ENCODE measurements around the gene DLG2. TPM values are rescaled to one million over a fixed set of nuclear protein-coding genes. Genes with fewer than 3 reads are reported as not detected.

Gene DLG2
- total RNA-seq, 2 donors from 2014 or later: 3.8 to 16.4 TPM

GRCh38 chr11:83522911-83523310 lies 2104.2 kb downstream of the DLG2 start:
- H3K27ac ChIP-seq: no peak overlapping the region
- H3K9me3 ChIP-seq: no peaks in the 10 kb centered on the region
- H3K36me3 ChIP-seq: no peaks in the 10 kb centered on the region
- no peak overlapping the region for H3K4me3 ChIP-seq
- H3K27me3 ChIP-seq (replicated peaks; ENCODE audit: insufficient read depth): no peaks in the 10 kb centered on the region
- ATAC-seq (ENCODE audit: insufficient number of reproducible peaks, low FRiP score, low read depth): no peak
- no peaks in the 10 kb centered on the region for H3K4me1 ChIP-seq (ENCODE audit: control insufficient read depth in 1 of 2, low read depth in 2 of 2)
- TF ChIP-seq, protein P1, sequence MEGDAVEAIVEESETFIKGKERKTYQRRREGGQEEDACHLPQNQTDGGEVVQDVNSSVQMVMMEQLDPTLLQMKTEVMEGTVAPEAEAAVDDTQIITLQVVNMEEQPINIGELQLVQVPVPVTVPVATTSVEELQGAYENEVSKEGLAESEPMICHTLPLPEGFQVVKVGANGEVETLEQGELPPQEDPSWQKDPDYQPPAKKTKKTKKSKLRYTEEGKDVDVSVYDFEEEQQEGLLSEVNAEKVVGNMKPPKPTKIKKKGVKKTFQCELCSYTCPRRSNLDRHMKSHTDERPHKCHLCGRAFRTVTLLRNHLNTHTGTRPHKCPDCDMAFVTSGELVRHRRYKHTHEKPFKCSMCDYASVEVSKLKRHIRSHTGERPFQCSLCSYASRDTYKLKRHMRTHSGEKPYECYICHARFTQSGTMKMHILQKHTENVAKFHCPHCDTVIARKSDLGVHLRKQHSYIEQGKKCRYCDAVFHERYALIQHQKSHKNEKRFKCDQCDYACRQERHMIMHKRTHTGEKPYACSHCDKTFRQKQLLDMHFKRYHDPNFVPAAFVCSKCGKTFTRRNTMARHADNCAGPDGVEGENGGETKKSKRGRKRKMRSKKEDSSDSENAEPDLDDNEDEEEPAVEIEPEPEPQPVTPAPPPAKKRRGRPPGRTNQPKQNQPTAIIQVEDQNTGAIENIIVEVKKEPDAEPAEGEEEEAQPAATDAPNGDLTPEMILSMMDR (IDR thresholded peaks at IDR 0.05): no peak
- DNase-seq (ENCODE audit: low spot score): no peak

DNA sequence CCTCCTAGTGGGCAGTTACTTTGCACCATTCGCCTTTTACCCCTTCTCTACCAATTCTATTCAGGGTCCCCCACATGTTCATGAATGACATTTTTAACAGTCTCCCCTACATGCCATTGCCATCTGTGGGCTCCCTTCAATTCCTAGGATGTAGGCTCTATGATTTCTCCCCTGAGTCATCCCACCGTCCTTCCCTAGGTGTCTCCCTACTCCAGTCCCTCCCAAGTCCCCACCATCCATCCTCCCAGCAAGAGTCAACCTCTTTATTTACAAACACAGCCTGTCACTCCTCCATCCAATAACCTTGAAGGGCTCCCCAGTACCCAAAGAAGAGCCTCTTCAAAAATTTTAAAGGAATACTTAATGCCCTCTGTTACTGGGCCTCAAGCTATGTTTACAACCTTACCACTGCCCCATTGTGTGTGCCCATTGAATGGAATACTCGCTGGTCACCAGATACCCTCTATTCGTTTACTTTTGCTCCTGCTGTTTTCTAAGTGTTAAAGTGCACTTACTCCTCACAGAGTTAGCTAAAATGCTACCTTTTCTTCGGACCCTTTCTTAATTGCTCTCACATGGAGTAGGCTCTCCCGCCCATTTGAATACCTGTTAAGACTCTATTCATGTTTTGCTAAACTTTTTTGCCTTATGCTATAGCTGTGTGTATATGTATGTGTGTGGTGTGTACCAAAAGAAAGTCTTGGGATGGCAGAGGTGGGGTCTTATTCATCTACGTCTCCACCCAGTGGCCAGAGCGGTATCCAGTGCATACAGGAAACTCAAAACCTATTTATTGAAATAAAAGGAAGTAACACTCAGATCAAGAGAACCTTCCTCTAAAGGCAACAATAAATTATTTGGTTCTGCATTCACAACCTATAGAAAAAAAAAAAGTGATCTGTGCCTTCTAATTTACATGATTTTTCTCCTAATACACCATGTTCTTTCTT lies 2105.2 kb downstream of the DLG2 start:
- TF ChIP-seq, protein P1 (IDR thresholded peaks at IDR 0.05): no peak
- DNase-seq (ENCODE audit: low spot score) (no peak), ATAC-seq (ENCODE audit: insufficient number of reproducible peaks, low FRiP score, low read depth) (no peak)
- Histone ChIP-seq H3K9me3 (no peaks in the 10 kb centered on the region), H3K36me3 (no peaks in the 10 kb centered on the region), H3K4me1 (ENCODE audit: control insufficient read depth in 1 of 2, low read depth in 2 of 2) (no peaks in the 10 kb centered on the region), H3K27me3 (replicated peaks; ENCODE audit: insufficient read depth) (no peaks in the 10 kb centered on the region), H3K4me3 (no peak overlapping the region), H3K27ac (no peak overlapping the region)

DNA sequence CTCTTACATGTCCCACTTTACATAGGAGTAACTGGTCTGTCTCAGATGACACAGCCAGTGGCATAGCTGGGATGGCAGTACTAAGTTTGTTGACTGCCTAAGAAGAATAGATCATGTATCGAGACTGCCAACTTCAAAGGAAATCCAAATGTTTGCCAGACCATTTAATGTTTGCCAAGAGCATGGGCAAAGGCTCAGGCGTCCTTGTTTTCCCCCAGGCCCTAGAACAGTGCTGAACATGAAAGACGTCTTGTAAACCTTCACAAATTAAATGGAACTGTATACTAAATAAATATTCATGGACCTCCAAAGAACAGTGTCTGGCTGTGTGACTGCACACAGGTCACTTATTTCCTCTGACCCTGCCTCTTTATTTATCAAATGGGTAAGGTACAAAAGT lies 2106.3 kb downstream of the DLG2 start:
- DNase-seq (ENCODE audit: low spot score) (no peak), ATAC-seq (ENCODE audit: insufficient number of reproducible peaks, low FRiP score, low read depth) (no peak)
- TF ChIP-seq, protein P1 (IDR thresholded peaks at IDR 0.05): no peak
- H3K27ac ChIP-seq: no peak overlapping the region
- no peaks in the 10 kb centered on the region for H3K36me3 ChIP-seq
- H3K27me3 ChIP-seq (replicated peaks; ENCODE audit: insufficient read depth): no peaks in the 10 kb centered on the region
- no peak overlapping the region for H3K4me3 ChIP-seq
- H3K4me1 ChIP-seq (ENCODE audit: control insufficient read depth in 1 of 2, low read depth in 2 of 2): no peaks in the 10 kb centered on the region
- H3K9me3 ChIP-seq: no peaks in the 10 kb centered on the region

DNA sequence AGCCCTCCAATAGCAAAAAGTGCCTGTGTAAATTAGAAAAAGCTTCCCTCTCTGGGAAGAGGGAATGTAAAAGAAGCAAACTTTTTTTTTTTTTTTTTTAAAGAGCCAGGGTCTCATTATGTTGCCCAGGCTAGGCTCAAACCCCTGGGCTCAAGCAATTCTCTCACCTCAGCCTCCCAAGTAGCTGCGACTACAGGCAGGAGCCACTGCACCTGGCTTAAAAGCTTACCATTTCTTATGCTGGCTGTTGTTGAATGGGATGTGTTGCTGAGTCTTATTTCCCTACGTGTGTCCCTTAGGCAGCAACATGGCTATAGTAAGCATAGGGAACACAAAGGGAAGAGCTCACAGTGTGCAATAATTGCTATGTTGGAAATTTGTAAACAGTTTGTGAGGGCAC lies 2115.5 kb downstream of the DLG2 start:
- TF ChIP-seq, protein P1 (IDR thresholded peaks at IDR 0.05): no peak
- Histone ChIP-seq H3K36me3 (no peaks in the 10 kb centered on the region), H3K9me3 (no peaks in the 10 kb centered on the region), H3K4me1 (ENCODE audit: control insufficient read depth in 1 of 2, low read depth in 2 of 2) (no peaks in the 10 kb centered on the region), H3K27me3 (replicated peaks; ENCODE audit: insufficient read depth) (no peaks in the 10 kb centered on the region), H3K27ac (no peak overlapping the region), H3K4me3 (no peak overlapping the region)
- DNase-seq (ENCODE audit: low spot score): no peak
- ATAC-seq (ENCODE audit: insufficient number of reproducible peaks, low FRiP score, low read depth): no peak

- Histone ChIP-seq H3K9me3 (no peaks in the 10 kb centered on the region), H3K4me3 (no peak overlapping the region), H3K27me3 (replicated peaks; ENCODE audit: insufficient read depth) (no peaks in the 10 kb centered on the region), H3K4me1 (ENCODE audit: control insufficient read depth in 1 of 2, low read depth in 2 of 2) (no peaks in the 10 kb centered on the region), H3K36me3 (no peaks in the 10 kb centered on the region), H3K27ac (no peak overlapping the region)
- TF ChIP-seq, protein P1 (IDR thresholded peaks at IDR 0.05): no peak
- ATAC-seq (ENCODE audit: insufficient number of reproducible peaks, low FRiP score, low read depth): no peak
- no peak for DNase-seq (ENCODE audit: low spot score)
Measured at GRCh38 chr11:83510530-83511460, 2116.3 kb downstream of the DLG2 start.

All from thoracic aorta (tissue), 2 donors.